Activated T-helper 1 cell treated with anti-CD3 and anti-CD28 coated beads, Interleukin-12 subunit alpha, Interleukin-12 subunit beta, Interleukin-2, Interleukin-4 antibody, amounts not matched to agents 30 ng/mL and 10 ng/mL and 1 ng/mL, durations not matched to agents 14 hours and 24 hours and 36 hours (primary cell): ENCODE measurements around the gene FITM1. TPM values are rescaled to one million over a fixed set of nuclear protein-coding genes. Genes with fewer than 3 reads are reported as not detected.

Source experiments
- DNase-seq: peaks from one replicate; pipeline ENCODE4 v3.0.0; 2021; ENCODE audit warnings: low spot score
- H3K27ac Mint-ChIP-seq: one replicate; pipeline ENCODE4 v1.8.0; 2021; ENCODE audit warnings: mild to moderate bottlenecking, mixed read lengths
- H3K27me3 Mint-ChIP-seq: one replicate; pipeline ENCODE4 v1.8.0; 2022; ENCODE audit warnings: mild to moderate bottlenecking, moderate library complexity, mixed read lengths; ENCODE audit not compliant: insufficient read depth
- H3K36me3 Mint-ChIP-seq: one replicate; pipeline ENCODE4 v1.8.0; 2021; ENCODE audit warnings: low read depth, mixed read lengths
- H3K4me1 Mint-ChIP-seq: one replicate; pipeline ENCODE4 v1.8.0; 2021; ENCODE audit warnings: low read depth, mixed read lengths
- H3K4me3 Mint-ChIP-seq: one replicate; pipeline ENCODE4 v1.8.0; 2021; ENCODE audit warnings: mild to moderate bottlenecking, moderate library complexity, mixed read lengths
- H3K9me3 Mint-ChIP-seq: one replicate; pipeline ENCODE4 v1.8.0; 2021; ENCODE audit warnings: mixed read lengths
- intact Hi-C: fragments of 100-400 bp; cut with micrococcal nuclease; formaldehyde crosslinking; loops from one replicate; pipeline ENCODE4 v1.15.1; 2024
- total RNA-seq: library from RNA; stranded (reverse); gene quantifications from 2 replicates; pipeline ENCODE4 v1.2.3, GENCODE V29; 2022

FITM1 gene
- total RNA-seq, 1 donor from 2014 or later: 0.26 TPM

DNA sequence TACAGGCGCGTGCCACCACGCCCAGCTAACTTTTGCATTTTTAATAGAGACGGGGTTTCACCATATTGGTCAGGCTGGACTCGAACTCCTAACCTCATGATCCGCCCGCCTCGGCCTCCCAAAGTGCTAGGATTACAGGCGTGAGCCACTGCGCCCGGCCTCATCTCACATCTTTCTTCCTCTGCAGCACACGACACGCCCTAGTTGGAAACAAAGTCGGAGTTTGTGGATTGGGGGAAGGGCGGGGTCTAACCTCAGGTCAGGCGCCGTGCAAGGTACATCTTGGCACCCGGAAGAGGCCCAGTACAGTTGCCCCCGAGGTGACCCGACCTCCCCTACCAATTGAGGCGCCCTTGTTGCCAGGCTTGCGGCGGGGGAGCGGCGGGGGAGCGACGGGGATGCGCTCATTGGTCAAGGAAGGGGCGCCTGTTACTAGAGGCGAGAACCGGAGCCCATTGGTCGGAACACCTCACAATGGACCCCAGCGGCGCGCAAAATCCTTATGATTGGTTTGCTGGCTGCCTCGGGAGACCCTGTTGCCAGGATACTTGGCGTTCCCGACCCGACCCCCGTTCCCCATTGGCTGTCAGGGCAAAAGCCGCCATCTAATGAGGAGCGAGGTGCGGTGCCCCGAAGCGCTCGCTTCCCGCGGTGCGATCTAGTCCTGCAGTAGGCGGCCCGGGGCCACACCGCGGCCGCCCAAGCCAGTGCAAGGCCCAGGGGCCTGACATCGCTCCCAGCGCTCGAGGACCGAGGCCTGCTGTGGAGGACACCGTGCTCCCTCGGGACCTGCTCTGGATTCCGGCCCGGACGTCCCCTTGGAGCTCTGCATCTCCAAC is 41.2 kb downstream of the FITM1 start, which contains the start of gene REC8:
Gene REC8, plus strand, starts transcription at position 659 of the 839 bp plus-strand sequence. CDS start 473 bp downstream, outside the sequence.
- intact Hi-C loops: no loop called here
- H3K36me3 Mint-ChIP-seq: peaks cover 38% of the 10 kb centered on the region
- peaks cover 24% of the 10 kb centered on the region for H3K4me1 Mint-ChIP-seq
- no peak for DNase-seq
- H3K27me3 Mint-ChIP-seq: no peaks in the 10 kb centered on the region
- peak within 1 kb of the TSS; percentile 55 for H3K27ac Mint-ChIP-seq
- no peaks in the 10 kb centered on the region for H3K9me3 Mint-ChIP-seq
- peak within 1 kb of the TSS; percentile 65 for H3K4me3 Mint-ChIP-seq

DNA sequence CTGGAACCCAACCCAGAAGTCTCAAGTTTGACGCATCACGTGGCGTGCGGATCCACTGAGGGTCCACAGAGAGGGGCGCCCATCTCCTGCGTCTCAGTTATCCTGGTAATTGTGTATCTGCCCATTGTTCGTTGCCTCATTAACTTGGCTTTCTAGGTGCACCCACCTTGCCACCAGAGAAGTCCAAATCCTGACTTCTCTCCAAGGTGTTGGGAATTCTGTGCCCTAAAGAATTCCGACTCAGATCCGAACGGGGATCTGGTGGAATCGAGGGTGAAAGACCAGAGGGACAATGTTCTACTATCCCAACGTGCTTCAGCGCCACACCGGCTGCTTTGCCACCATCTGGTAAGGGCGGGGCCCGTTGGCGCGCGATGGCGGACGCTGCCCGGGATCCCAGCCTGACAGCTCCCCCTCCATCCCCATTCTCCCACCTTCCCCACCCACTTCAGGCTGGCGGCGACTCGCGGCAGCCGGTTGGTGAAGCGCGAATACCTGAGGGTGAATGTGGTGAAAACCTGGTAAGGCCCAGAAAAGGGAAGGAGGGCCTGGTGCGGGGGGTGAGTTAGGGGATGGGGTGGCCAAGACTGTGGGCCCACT is 41.9 kb downstream of the FITM1 start:
- no peaks in the 10 kb centered on the region for H3K9me3 Mint-ChIP-seq
- peak overlapping the region; percentile 37 for H3K4me3 Mint-ChIP-seq
- peak overlapping the region; percentile 55 for H3K27ac Mint-ChIP-seq
- H3K27me3 Mint-ChIP-seq: no peaks in the 10 kb centered on the region
- H3K36me3 Mint-ChIP-seq: peaks cover 41% of the 10 kb centered on the region
- DNase-seq: no peak
- intact Hi-C loops: no loop called here
- H3K4me1 Mint-ChIP-seq: peaks cover 20% of the 10 kb centered on the region

DNA sequence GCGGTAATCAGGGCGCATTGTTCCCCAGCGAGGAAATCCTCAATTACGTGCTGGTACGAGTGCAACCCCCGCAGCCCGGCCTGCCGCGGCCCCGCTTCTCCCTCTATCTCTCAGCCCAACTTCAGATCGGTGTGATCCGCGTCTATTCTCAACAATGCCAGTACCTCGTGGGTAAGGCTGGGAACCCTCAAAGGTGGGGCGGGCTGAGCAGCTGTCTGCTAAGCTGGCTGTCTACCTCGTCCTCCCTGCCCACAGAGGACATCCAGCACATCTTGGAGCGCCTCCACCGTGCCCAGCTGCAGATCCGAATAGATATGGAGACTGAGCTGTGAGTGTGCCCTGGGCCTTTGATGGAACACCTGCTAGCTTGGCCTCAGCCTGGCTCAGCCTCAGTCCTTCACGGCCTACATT is 42.4 kb downstream of the FITM1 start:
- Mint-ChIP-seq H3K36me3 (peaks cover 39% of the 10 kb centered on the region), H3K27ac (no peak overlapping the region), H3K27me3 (no peaks in the 10 kb centered on the region), H3K4me1 (peaks cover 16% of the 10 kb centered on the region), H3K4me3 (no peak overlapping the region), H3K9me3 (no peaks in the 10 kb centered on the region)
- intact Hi-C loops: no loop called here
- DNase-seq: no peak

DNA sequence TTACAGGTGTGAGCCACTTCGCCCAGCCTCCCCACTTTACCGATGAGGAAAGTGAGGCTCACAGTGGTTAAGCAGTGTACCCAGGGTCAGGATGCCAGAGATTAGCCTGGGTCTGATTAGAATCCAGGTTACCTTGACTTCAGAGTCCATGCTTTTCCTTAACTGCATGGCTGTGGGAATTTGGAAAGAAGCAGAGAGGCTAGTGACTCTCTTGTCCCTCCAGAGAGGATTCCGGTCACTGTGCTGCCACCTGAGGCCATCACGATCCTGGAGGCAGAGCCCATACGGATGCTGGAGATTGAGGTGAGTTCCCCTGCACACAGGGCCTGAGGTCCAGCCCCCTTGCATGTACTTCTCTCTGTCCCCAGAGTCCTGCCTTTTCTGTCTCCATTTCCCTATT is 46.1 kb downstream of the FITM1 start:
- intact Hi-C loops: no loop called here
- DNase-seq: no peak
- Mint-ChIP-seq H3K36me3 (peaks cover 52% of the 10 kb centered on the region), H3K9me3 (no peaks in the 10 kb centered on the region), H3K27me3 (no peaks in the 10 kb centered on the region), H3K4me3 (no peak overlapping the region), H3K4me1 (peaks cover 1% of the 10 kb centered on the region), H3K27ac (no peak overlapping the region)

DNA sequence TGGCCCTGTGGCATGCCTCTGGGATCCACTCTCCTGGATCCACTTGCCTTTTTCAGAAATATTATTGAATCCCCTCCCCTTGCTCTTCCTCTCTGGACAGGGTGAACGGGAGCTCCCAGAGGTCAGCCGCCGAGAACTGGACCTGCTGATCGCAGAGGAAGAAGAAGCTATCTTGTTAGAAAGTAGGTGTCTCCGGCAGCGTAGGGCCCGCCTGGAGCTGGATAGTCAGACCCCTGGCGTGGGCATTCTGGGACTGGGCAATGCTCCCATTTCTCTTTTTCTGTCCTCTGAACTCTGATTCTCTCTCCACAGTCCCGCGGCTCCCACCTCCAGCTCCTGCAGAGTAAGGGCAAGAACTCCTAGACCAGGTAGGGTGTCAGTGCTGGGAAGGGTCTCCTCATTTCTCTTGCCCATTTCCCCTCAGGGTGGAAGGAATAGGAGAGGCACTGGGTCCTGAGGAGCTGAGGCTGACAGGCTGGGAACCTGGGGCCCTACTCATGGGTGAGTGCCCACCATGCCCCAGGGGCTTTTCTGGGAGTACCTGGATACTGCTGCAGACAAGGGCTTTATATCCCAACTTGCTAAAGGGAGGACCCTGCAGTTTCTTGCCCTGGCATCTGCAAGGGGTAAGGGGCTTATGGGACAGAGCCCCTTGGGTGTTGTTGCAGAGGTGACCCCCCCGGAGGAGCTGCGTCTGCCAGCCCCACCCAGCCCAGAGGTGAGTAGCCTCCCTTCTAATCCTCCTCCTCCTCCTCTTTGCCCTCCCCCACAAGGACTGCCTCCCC is 46.8 kb downstream of the FITM1 start:
- H3K36me3 Mint-ChIP-seq: peaks cover 57% of the 10 kb centered on the region
- peak overlapping the region; percentile 38 for H3K27ac Mint-ChIP-seq
- H3K27me3 Mint-ChIP-seq: no peaks in the 10 kb centered on the region
- H3K4me1 Mint-ChIP-seq: no peaks in the 10 kb centered on the region
- H3K9me3 Mint-ChIP-seq: no peaks in the 10 kb centered on the region
- intact Hi-C loops: no loop called here
- H3K4me3 Mint-ChIP-seq: no peak overlapping the region
- no peak for DNase-seq

DNA sequence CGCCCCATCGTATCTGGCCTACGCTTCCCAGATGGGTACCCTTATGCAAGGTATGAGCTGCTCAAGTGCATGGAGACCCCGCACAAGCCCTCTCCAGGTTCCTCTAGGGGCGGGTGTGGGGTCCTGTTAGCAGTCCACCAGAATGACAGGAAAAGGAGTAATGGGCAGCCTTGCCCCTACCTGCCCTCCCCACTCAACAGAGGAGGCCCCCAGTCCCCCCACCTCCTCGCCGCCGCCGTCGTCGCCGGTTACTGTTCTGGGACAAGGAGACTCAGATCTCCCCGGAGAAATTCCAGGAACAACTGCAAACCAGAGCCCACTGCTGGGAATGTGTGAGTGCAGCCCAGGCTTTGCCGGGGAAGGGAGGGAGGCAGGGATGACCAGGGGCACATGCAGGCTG is 47.4 kb downstream of the FITM1 start:
- Mint-ChIP-seq H3K27me3 (no peaks in the 10 kb centered on the region), H3K4me3 (no peak overlapping the region), H3K4me1 (no peaks in the 10 kb centered on the region), H3K36me3 (peaks cover 60% of the 10 kb centered on the region), H3K9me3 (no peaks in the 10 kb centered on the region), H3K27ac (peak overlapping the region; percentile 38)
- intact Hi-C loops: no loop called here
- DNase-seq: no peak

DNA sequence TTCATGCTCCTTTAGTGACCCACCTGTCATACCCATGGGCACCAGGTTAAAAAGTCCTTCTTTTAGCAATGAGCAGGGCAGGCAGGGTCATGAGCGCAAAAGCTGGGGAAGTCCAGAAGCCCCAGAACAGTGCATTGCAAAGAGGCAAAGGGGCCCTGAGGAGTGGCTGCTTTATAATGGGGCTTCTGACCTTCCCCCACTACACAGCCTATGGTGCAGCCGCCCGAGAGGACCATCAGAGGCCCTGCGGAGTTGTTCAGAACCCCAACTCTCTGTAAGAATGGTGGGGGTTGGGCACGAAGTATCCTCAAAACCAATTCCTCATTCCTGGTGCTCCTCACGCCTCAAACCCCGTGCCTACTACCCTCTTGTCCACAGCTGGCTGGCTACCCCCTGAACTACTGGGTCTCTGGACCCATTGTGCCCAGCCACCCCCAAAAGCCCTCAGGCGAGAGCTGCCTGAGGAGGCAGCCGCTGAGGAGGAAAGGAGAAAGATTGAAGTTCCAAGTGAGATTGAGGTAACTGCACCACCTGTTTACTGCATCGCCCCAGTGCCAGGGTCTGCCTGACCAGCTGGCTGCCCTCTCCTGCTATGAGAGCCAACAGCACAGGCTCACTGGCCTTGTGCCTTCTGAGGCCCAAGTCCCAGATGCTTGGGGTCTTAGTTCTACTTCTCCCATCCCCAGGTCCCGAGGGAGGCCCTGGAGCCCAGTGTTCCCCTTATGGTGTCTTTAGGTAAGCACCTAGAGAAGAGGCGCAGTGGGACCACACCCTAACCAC is 48.1 kb downstream of the FITM1 start:
- Mint-ChIP-seq H3K4me1 (no peaks in the 10 kb centered on the region), H3K36me3 (peaks cover 66% of the 10 kb centered on the region), H3K4me3 (no peak overlapping the region), H3K27me3 (no peaks in the 10 kb centered on the region), H3K27ac (no peak overlapping the region), H3K9me3 (no peaks in the 10 kb centered on the region)
- intact Hi-C loops: no loop called here
- no peak for DNase-seq

DNA sequence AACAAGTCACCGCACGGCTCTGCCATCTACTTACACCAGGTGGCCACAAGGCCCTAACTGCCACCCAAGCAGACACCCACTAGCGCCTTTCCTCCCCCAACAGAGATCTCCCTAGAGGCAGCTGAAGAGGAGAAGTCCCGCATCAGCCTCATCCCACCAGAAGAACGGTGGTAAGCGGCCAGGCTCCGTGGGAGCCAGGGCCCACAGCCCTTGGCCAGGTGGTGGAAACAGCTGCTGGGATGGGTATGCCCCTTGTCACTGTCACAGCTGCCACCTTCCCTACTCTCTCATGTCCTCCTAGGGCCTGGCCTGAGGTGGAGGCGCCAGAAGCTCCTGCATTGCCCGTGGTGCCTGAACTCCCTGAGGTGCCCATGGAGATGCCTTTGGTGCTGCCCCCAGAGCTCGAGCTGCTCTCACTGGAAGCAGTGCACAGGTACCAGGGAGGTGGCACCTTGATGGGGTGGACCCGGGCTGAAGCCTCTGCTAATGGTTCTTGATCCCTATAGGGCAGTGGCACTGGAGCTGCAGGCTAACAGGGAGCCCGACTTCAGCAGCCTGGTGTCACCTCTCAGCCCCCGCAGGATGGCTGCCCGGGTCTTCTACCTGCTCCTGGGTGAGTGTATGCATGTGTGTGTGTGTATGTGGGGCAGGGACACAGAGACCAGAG is 49.0 kb downstream of the FITM1 start:
- Mint-ChIP-seq H3K9me3 (no peaks in the 10 kb centered on the region), H3K4me1 (no peaks in the 10 kb centered on the region), H3K27me3 (no peaks in the 10 kb centered on the region), H3K27ac (peak overlapping the region; percentile 44), H3K36me3 (peaks cover 66% of the 10 kb centered on the region), H3K4me3 (no peak overlapping the region)
- intact Hi-C loops: no loop called here
- no peak for DNase-seq

DNA sequence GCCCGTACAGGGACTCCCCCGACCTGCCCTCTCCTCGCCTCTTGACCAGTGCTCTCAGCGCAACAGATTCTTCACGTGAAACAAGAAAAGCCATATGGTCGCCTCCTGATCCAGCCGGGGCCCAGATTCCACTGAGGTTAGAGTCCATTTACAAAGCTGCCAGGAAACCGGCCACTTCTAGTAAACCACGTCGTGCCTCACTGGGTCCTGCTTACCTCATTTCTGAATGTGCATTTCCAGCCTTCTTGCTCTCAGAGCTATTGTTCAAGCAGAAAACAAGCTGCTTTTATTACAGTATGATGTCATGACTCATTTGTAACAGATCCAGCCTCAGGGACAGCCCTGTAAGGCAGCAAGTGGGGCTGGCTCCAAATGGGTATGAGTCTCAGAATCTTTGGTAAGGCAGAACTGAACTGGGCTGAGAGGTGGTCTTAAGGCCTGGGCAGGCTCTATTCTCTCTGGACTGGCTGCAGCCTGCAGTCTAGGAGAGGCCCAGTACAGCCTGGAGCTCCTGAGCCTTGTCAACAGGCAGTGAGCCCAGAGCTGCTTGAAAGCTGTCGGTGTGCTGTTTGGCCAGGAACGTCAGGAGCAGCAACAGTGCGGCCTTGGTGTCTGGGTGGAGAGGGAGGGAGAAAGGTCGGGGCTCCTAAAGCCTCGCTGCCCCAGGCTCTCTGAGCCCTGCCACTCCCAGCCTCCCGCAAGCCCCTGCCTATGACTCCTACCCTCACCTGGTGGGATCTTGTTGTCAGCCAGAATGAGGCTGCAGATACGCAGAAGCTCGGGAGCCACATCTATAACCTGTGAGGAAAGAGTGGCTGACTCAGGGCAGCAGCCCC is 49.7 kb downstream of the FITM1 start:
- intact Hi-C loops: no loop called here
- Mint-ChIP-seq H3K4me3 (no peak overlapping the region), H3K4me1 (no peaks in the 10 kb centered on the region), H3K27ac (no peak overlapping the region), H3K36me3 (peaks cover 62% of the 10 kb centered on the region), H3K27me3 (no peaks in the 10 kb centered on the region), H3K9me3 (no peaks in the 10 kb centered on the region)
- DNase-seq: no peak

DNA sequence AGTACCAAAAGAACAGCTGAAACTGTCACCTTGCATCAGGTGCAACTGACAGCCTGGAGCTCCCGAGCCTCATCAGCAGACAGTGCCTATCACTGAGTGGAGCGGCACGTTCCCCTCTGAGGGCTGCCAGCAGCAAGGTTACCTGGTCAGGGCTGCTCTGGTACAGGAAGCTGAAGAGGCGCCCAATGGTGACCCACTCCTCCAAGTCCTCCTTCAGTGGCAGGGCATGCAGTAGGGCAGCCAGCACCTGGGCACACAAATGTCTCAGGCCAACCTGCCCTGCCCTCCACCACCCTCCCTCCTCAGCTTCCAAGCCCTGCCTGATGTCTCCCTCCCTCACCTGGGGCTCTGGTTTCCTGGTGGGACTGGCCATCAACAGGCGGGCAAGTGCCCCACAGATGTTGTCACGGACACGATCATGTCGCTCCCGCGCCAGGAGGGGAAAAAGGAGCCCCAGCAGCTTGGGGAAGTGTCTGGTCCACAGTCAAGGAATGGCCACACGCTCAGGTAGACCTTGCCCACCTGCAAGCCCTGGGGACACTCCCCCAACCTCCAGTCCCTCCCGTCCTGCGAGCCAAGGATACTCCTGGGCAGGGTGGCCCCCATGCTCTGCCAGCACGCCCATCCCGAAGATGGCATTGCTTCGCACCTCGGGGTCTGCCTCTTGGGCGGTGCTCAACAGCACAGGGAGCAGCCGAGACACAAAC is 51.1 kb downstream of the FITM1 start:
- DNase-seq: no peak
- Mint-ChIP-seq H3K27me3 (no peaks in the 10 kb centered on the region), H3K4me3 (no peak overlapping the region), H3K4me1 (no peaks in the 10 kb centered on the region), H3K36me3 (peaks cover 62% of the 10 kb centered on the region), H3K9me3 (no peaks in the 10 kb centered on the region), H3K27ac (no peak overlapping the region)
- intact Hi-C loops: no loop called here
